ENCODE data around the gene CFAP221.

The CFAP221 gene

DNA sequence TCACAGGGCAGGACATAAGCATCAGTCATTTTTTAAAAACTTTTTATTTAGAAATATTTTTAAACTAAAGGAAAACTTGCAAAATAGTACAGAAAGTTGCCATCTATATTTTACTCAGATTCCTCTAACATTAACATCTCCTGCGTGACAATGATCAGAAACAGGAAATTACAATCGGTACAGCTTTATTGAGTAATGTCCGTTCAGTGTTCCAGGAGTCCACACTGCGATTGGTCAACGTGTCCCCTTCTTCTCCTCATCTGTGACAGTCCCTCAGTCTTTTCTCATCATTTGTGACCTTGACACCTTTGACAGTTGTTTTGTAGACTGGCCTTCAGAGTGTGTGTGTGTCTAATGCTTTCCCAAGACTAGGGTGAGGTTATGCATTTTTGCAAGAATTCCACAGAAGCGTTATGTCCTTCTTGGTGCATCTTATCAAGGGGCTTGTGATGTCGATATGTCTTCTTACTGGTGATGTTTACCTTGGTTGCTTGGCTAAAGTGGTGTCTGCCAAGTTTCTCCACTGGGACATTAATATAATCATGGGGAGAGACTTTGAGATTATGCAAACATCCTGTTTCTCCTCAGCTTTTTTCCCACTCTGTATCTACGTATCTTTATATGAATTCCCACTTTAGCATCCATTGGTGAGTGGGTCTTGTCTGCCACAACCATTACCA, 113.4 kb downstream of the CFAP221 start:
- H3K4me1 ChIP-seq (ENCODE audit: insufficient read depth, low read length): no peaks in the 10 kb centered on the region
- H3K9ac ChIP-seq (ENCODE audit: low read depth, low read length): no peak overlapping the region
- H3K36me3 ChIP-seq (ENCODE audit: insufficient read depth, low read length): no peaks in the 10 kb centered on the region
- no peaks in the 10 kb centered on the region for H3K9me3 ChIP-seq (ENCODE audit: control insufficient read depth, insufficient read depth, low read length)

DNA sequence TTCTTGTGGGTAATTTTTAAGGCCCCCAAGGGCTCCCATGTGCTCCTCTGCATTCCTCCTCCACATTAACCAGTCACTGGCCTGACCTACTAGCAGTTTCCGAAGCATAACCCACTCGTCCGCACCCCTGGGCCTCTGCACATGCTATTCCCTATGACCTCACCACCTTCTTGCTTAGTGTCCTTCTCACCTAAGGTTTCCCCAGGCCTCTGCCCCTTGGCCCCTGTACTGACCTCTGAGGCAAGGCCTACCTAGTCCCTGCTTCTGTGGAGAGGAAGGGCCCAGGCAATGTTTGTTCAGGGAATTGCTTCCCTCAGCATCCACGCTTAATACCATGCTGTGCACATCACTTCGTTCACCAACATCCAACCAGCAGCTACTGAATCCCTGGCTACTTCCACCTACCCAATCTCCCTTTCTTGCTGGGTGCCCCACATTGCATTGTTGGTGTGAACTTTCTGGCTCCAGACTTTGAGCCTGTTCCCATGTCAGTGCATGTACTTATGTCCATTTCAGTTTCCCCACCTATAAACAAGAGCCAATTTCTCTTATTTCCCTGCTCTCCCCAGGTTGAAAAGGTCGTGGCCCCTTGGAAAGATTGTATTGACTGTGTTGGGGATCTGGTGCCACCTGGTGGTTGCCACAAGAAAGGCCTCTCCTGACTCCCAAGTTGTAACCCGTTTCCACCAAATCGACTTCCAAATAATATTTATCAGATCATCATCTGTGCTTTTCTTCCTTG, 115.5 kb downstream of the CFAP221 start:
- H3K36me3 ChIP-seq (ENCODE audit: insufficient read depth, low read length): no peaks in the 10 kb centered on the region
- H3K4me1 ChIP-seq (ENCODE audit: insufficient read depth, low read length): no peaks in the 10 kb centered on the region

DNA sequence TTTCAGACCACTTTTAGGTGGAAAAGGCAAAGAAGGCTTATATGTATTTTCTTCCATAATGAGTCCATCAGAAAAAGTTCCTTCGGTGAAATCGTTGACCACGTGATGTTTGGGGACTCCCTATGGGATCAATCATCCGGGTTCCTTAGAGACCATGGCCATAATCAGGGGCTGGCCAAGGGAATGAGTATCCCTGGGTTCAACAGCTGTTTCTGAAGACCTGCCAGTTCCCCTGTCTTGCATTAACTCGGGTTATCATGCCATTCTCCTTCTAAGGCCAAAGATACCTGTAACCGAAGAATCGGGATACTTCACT, 116.1 kb downstream of the CFAP221 start:
- no peak overlapping the region for H3K9ac ChIP-seq (ENCODE audit: low read depth, low read length)
- no peaks in the 10 kb centered on the region for H3K9me3 ChIP-seq (ENCODE audit: control insufficient read depth, insufficient read depth, low read length)
- H3K36me3 ChIP-seq (ENCODE audit: insufficient read depth, low read length): no peaks in the 10 kb centered on the region
- no peaks in the 10 kb centered on the region for H3K4me1 ChIP-seq (ENCODE audit: insufficient read depth, low read length)

More for the DNA sequence above, 115.5 kb downstream of the CFAP221 start:
- Histone ChIP-seq H3K9me3 (ENCODE audit: control insufficient read depth, insufficient read depth, low read length) (no peaks in the 10 kb centered on the region), H3K9ac (ENCODE audit: low read depth, low read length) (no peak overlapping the region)

DNA sequence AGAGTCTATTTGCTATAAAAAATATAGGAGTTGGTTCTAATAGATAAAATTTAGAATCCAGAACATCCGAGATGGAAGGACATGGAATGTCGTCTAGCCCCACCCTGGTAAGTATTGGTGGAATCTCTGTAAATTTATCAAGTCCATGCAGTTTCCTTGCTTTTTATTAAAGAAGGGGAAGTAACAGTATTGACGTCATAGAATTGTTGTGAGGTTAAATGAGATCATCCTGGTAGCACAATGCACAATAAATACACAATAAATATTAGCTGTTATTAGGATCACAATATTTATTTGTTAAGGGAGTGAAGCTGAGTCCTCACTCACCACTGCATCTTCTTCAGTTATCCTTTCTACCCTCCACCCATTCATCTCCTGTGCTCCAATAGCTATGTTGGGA, 118.0 kb downstream of the CFAP221 start:
- Histone ChIP-seq H3K36me3 (ENCODE audit: insufficient read depth, low read length) (no peaks in the 10 kb centered on the region), H3K9ac (ENCODE audit: low read depth, low read length) (no peak overlapping the region), H3K4me1 (ENCODE audit: insufficient read depth, low read length) (no peaks in the 10 kb centered on the region), H3K9me3 (ENCODE audit: control insufficient read depth, insufficient read depth, low read length) (no peaks in the 10 kb centered on the region)

DNA sequence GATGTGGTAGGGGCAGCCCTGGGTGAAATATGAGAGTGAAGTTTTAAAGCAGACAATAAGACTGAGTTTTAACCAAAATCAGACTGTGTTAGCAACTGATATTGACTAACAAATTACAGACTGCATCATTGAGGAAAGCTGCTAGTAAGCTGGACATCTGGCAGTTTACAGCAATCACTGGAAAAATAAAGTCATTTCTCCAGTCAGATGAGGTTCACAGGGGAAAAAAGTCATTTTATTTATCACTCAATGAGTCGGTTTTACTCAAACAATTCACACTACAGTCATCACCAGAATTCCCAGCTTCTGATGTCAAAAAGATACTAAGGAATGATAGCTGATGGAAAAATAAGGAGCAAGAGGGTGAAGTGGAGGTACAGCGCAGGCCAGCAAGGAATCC, 124.3 kb downstream of the CFAP221 start:
- no peaks in the 10 kb centered on the region for H3K9me3 ChIP-seq (ENCODE audit: control insufficient read depth, insufficient read depth, low read length)
- H3K4me1 ChIP-seq (ENCODE audit: insufficient read depth, low read length): peaks cover 21% of the 10 kb centered on the region
- no peak overlapping the region for H3K9ac ChIP-seq (ENCODE audit: low read depth, low read length)
- H3K36me3 ChIP-seq (ENCODE audit: insufficient read depth, low read length): no peaks in the 10 kb centered on the region

DNA sequence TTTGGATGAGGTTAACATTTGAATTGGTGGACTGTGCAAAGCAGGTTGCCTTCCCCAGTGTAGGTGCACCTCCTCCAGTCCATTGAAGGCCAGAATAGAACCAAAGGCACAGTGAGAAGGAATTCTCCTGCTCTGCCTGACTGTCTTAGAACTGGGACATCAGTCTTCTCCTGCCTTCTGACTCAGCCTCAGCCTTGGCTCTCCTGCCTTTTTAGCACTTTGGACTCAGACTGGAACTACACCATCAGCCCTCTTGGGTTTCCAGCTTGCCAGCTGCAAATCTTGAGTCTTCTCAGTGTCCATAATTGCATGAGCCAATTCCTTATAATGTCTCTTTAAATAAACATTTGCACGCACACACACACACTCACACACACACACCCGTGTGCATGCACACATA, 126.8 kb downstream of the CFAP221 start:
- Histone ChIP-seq H3K9me3 (ENCODE audit: control insufficient read depth, insufficient read depth, low read length) (no peaks in the 10 kb centered on the region), H3K36me3 (ENCODE audit: insufficient read depth, low read length) (no peaks in the 10 kb centered on the region), H3K4me1 (ENCODE audit: insufficient read depth, low read length) (peaks cover 24% of the 10 kb centered on the region), H3K9ac (ENCODE audit: low read depth, low read length) (no peak overlapping the region)

DNA sequence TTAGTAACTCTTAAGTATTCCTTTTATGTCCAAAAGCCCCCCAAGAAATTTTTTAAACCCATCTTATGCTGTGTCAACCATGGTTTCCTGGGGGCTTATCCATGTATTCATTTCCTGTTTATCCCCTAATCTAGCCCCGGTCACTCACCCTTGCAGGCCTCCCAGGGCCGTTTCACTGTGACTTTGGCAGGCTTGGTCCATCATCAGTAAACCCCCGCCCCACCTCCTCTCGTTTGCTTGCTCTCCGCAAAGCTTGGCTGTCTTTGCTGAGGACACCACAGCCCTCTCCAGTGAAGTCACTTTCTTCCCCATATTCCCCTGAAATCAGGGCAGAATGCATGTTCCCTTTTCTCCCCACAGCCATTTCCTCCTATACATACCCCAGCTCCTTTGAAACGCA, 127.5 kb downstream of the CFAP221 start:
- H3K36me3 ChIP-seq (ENCODE audit: insufficient read depth, low read length): no peaks in the 10 kb centered on the region
- no peak overlapping the region for H3K9ac ChIP-seq (ENCODE audit: low read depth, low read length)
- H3K4me1 ChIP-seq (ENCODE audit: insufficient read depth, low read length): peaks cover 24% of the 10 kb centered on the region
- no peaks in the 10 kb centered on the region for H3K9me3 ChIP-seq (ENCODE audit: control insufficient read depth, insufficient read depth, low read length)

DNA sequence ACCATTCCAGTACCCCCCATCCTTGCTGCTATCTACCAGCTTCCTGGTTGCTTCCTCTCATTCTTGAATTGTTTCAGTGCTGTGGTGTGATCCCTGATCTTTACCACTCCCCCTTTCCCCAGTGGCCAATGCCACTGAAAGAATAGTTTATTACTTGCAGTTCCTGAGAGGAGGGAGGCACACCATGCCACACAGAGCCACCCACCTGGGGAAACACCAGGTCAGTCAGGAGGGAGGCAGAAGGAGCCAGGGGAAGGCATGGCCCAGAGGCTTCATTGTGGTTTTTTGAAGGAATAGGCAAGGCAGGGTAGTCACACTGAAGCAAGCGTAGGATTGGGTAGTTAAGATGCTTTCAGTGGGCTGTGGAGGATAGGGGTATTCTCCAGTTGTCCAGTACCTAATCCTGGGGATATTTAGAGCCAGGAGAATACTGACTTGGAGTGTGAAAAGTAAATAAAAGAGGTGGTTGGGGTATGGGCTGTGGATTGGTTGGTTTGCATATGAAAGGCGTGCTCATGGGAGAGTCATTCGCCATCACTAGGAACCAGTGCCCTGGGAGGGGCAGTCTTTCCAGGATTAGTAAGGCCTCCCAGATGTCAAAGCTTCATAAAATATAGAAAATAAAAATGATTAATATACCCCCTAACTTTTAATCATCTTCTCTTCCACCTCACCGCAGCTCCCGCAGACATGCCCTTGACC, 128.1 kb downstream of the CFAP221 start:
- peaks cover 24% of the 10 kb centered on the region for H3K4me1 ChIP-seq (ENCODE audit: insufficient read depth, low read length)
- H3K36me3 ChIP-seq (ENCODE audit: insufficient read depth, low read length): no peaks in the 10 kb centered on the region
- H3K9ac ChIP-seq (ENCODE audit: low read depth, low read length): no peak overlapping the region
- H3K9me3 ChIP-seq (ENCODE audit: control insufficient read depth, insufficient read depth, low read length): no peaks in the 10 kb centered on the region

DNA sequence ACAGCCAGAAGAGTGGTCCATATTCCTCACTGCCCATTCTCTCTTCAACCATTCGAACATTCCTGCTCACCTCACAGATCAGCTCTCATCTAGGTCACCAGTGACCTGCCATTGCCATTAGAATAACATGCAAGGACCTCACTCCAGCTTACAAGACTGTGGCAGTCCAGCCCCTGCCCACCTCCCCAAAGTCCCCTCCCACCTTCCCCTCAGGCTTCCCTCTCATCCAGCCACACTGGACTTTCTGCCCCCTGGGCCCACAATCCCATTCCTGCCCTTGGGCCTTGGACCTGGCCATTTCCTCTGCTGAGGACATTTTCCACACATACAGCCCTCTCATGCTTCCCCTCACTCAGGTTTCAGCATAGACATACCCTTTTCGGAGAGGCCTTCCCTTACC, 129.5 kb downstream of the CFAP221 start:
- Histone ChIP-seq H3K4me1 (ENCODE audit: insufficient read depth, low read length) (peaks cover 24% of the 10 kb centered on the region), H3K9me3 (ENCODE audit: control insufficient read depth, insufficient read depth, low read length) (no peaks in the 10 kb centered on the region), H3K9ac (ENCODE audit: low read depth, low read length) (no peak overlapping the region), H3K36me3 (ENCODE audit: insufficient read depth, low read length) (no peaks in the 10 kb centered on the region)

DNA sequence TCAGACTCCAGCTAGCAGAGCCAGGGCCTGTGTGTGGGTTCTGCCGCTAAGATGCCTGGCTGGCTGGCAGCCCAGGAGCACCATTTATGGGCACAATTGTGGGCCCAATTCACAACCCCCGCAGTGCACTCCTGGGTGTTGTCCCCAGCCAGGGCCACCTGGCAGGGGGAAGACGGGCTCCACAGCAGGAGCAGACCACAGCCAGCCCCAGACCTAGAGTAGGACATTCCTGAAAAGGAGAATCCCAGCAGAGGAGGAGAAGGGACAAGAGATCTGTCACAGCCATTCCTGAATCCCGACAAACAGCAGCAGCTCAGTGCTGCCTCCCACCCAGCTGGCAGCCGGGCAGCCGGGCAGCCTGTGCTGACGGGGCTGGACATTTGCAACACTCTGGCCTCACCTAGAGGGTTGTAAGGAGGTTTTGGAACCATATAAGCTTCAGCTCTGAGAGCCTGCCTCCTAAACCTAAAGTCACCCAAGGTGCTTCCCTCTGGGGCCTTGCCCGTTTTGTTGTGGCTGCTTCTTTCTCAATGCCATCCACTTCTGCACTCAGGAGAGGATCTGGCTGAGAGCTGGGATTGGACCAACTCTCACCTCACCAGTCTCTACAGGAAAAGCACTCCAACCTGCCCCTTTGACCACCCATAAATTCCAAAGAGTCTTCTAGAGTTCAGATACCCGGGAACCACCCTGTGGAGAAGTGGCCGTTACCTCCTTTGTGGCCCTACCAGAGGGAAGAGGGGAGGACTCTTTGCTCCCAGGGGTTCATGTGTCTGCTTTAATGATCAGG, 130.7 kb downstream of the CFAP221 start:
- Histone ChIP-seq H3K36me3 (ENCODE audit: insufficient read depth, low read length) (no peaks in the 10 kb centered on the region), H3K4me1 (ENCODE audit: insufficient read depth, low read length) (peaks cover 21% of the 10 kb centered on the region), H3K9ac (ENCODE audit: low read depth, low read length) (no peak overlapping the region)

DNA sequence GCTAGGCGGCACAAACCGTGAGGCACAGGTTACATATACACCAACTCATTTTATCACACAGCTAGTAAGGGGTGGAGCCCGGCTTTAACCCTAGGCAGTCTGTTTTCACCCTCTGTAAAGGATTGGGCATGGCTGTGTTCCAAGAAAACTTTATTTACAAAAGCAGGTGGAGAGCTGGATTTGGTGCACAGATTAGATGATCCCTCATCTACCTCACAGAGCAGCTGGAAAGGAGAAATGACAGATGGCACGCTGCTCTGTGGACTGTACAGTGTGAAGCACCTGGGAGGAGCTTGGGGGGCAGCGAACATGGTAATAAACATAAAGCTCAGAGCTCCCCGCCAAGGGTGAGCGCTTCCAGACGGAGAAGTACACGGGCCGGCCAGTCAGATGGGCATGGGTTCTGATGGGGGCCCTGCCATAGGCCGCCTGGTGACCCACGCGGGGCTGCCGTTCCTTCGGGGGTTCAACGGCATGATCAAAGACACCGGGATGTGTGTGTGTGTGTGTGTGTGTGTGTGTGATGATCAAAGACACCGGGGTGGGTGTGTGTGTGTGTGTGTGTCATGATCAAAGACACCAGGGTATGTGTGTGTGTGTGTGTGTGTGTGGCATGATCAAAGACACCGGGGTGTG, 133.9 kb downstream of the CFAP221 start:
- Histone ChIP-seq H3K9me3 (ENCODE audit: control insufficient read depth, insufficient read depth, low read length) (no peaks in the 10 kb centered on the region), H3K9ac (ENCODE audit: low read depth, low read length) (no peak overlapping the region; the same call in 1 of the 2 replicates), H3K36me3 (ENCODE audit: insufficient read depth, low read length) (no peaks in the 10 kb centered on the region; the same call in 1 of the 2 replicates), H3K4me1 (ENCODE audit: insufficient read depth, low read length) (peaks cover 6% of the 10 kb centered on the region; the same call in 1 of the 2 replicates)

More for the DNA sequence above, 130.7 kb downstream of the CFAP221 start:
- no peaks in the 10 kb centered on the region for H3K9me3 ChIP-seq (ENCODE audit: control insufficient read depth, insufficient read depth, low read length)

DNA sequence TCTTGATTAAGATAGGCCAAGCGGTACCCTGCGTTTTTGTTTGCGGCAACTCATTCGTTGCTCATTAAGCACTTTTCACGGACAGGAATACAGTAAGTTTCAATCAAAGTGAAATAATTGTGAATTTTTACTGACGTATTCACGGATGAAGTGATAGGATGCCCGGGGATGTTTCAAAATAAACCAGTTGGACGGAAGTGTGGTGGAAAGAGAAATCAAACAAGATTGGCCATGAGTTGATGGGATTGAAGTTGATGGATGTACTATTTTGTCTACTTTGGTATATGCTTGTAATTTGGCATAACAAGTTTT, 135.2 kb downstream of the CFAP221 start:
- Histone ChIP-seq H3K9me3 (ENCODE audit: control insufficient read depth, insufficient read depth, low read length) (no peaks in the 10 kb centered on the region), H3K36me3 (ENCODE audit: insufficient read depth, low read length) (no peaks in the 10 kb centered on the region; the same call in 1 of the 2 replicates), H3K4me1 (ENCODE audit: insufficient read depth, low read length) (peaks cover 16% of the 10 kb centered on the region), H3K9ac (ENCODE audit: low read depth, low read length) (peak overlapping the region; percentile 80)

DNA sequence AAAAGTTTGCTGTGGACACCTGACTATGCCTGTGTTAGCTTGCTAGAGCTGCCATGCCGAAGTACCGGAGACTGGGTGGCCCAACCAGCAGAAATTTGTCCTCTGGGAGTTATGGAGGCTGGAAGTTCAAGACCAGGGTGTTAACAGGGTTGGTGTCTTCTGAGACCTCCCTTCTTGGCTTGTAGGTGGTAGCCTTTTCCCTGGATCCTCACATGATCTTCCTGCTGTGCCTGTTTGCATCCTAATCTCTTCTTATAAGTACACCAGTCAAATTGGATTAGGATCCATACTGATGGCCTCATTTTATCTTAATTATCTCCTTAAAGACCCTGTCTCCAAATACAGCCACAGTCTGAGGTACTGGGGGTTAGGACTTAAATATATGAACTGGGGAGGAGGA, 135.6 kb downstream of the CFAP221 start:
- no peaks in the 10 kb centered on the region; the same call in 1 of the 2 replicates for H3K36me3 ChIP-seq (ENCODE audit: insufficient read depth, low read length)
- peaks cover 19% of the 10 kb centered on the region for H3K4me1 ChIP-seq (ENCODE audit: insufficient read depth, low read length)
- H3K9me3 ChIP-seq (ENCODE audit: control insufficient read depth, insufficient read depth, low read length): no peaks in the 10 kb centered on the region
- peak overlapping the region; percentile 80 for H3K9ac ChIP-seq (ENCODE audit: low read depth, low read length)
